IPS-20b (cell line): Measurements from ENCODE around the gene TLE4.

Experiments used
- H3K27ac ChIP-seq: one replicate; pipeline ENCODE4 v1.5.1; 2013; ENCODE audit warnings: low read length
- H3K27me3 ChIP-seq: 2 replicates; pipeline ENCODE4 v1.6.1; 2013; ENCODE audit warnings: mild to moderate bottlenecking, low read length, inconsistent platforms; ENCODE audit not compliant: insufficient read depth
- H3K36me3 ChIP-seq: 2 replicates; pipeline ENCODE4 v1.6.1; 2013; ENCODE audit warnings: low read depth, mild to moderate bottlenecking, inconsistent platforms, low read length, moderate library complexity; ENCODE audit not compliant: insufficient read depth
- H3K4me1 ChIP-seq: 2 replicates; pipeline ENCODE4 v1.6.1; 2013; ENCODE audit warnings: mild to moderate bottlenecking, control low read depth, inconsistent platforms, low read length, moderate library complexity; ENCODE audit not compliant: insufficient read depth
- H3K4me3 ChIP-seq: 2 replicates; pipeline ENCODE4 v1.5.1; 2013; ENCODE audit warnings: mild to moderate bottlenecking, low read length, inconsistent platforms
- H3K9ac ChIP-seq: 2 replicates; pipeline ENCODE4 v1.6.1; 2013; ENCODE audit warnings: low read depth, mild to moderate bottlenecking, inconsistent platforms, low read length, moderate library complexity
- H3K9me3 ChIP-seq: 2 replicates; pipeline ENCODE4 v1.6.1; 2013; ENCODE audit warnings: mild to moderate bottlenecking, low read depth, low read length, inconsistent platforms; ENCODE audit not compliant: insufficient read depth

Gene TLE4

DNA sequence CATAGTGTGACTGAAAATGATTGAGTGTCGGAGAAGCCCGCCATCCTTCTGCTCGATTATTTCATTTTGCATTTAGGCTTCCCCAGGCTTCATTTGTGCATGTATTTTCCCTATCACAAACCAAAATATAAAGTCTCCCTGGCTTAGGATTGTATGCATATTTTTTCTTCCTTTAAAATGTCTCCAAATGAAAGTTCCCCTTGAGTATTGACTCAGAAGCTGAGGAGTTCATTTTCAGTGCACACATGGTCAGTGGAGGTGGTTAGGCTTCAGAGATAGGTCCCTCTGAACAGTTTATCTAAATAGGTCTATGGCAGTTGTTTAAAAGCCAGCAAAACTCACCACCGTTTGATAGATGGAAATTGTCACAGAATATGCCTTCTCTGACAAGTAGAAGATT, 97.2 kb downstream of the TLE4 start:
- H3K9me3 ChIP-seq: no peaks in the 10 kb centered on the region
- no peaks in the 10 kb centered on the region for H3K27me3 ChIP-seq
- no peak overlapping the region for H3K9ac ChIP-seq
- no peak overlapping the region for H3K27ac ChIP-seq
- 0 out of 2 replicates have a peak, but pooled peaks cover 4% of the 10 kb centered on the region for H3K36me3 ChIP-seq
- H3K4me1 ChIP-seq: peaks cover 55% of the 10 kb centered on the region
- no peak overlapping the region for H3K4me3 ChIP-seq

DNA sequence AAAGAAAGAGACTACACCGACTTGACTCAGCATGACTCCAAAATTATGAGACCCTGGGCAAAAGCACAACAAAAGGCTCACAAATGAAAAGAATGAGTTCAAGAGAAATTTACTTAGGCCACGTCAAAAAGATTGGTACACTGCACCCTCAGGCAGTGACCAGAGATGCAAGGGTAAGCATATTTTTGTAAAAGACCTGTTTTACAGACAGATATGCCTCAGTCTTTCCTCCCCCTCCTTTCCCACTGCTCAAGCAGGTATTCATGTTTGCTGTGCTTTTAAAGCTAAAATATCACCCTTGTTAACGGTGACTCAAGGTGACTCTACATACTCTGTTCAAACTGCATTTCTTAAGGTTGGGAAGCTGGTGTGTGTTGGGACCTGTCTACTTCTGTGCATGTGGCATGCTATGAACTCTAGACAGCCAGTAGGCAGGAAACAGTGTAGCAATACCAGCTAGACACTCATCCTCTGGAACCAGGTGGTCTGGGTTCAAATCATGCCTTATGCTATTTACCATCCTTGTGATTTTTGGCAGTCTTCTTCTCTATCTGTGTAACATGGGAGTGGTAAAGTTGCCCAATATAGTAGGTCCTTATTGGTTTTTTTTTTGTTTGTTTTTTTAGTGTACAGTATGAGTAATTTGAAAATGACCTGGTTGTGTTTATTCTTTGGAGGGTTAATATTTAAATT, 98.7 kb downstream of the TLE4 start:
- no peak overlapping the region for H3K4me3 ChIP-seq
- no peaks in the 10 kb centered on the region for H3K9me3 ChIP-seq
- no peak overlapping the region for H3K9ac ChIP-seq
- H3K27ac ChIP-seq: no peak overlapping the region
- peaks cover 42% of the 10 kb centered on the region for H3K4me1 ChIP-seq
- H3K27me3 ChIP-seq: no peaks in the 10 kb centered on the region
- H3K36me3 ChIP-seq: 0 out of 2 replicates have a peak, but pooled peaks cover 4% of the 10 kb centered on the region

DNA sequence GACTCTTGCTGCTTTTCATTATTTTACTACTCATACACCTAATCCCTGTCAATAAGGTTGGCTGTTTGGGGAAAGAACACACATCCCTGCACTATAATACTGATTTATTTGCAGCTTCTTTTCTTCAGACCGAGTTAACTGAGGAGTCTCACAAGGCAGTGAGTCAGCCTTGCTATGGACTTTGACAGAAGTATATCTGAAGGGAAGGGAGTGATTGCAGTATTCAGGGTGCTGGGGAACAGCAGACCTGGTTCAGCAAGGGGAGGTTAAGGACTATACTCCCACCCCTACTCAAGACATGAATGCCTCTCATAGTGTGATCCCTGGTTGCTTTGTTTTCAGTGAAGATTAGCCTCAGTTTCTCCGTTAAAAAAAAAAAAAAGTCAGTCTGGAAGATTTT, 99.8 kb downstream of the TLE4 start:
- Histone ChIP-seq H3K36me3 (0 out of 2 replicates have a peak, but pooled peaks cover 4% of the 10 kb centered on the region), H3K27ac (no peak overlapping the region)

DNA sequence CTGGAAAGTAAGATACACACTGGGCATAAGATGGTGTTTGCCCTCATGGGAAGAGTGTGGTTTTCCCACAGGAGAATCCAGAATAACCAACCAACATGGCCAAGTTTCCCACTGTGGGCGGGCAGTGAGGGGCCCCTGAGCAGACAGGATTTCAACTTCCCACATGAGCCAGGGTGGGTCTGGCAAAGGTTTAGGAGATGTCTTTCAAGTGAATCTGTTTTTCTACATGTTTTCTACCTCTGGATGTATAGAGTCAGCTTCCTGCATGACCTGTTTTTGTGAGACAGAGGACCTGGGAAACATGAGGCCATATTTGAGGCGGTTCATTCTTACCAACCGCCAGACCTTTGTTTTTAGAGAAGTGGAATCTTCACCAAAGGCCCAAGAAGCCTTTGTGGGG, 100.5 kb downstream of the TLE4 start:
- Histone ChIP-seq H3K4me1 (peaks cover 37% of the 10 kb centered on the region), H3K4me3 (no peak overlapping the region), H3K27ac (no peak overlapping the region), H3K9me3 (no peaks in the 10 kb centered on the region), H3K9ac (no peak overlapping the region), H3K27me3 (no peaks in the 10 kb centered on the region), H3K36me3 (0 out of 2 replicates have a peak, but pooled peaks cover 4% of the 10 kb centered on the region)

More for the DNA sequence above, 99.8 kb downstream of the TLE4 start:
- Histone ChIP-seq H3K4me1 (peaks cover 37% of the 10 kb centered on the region), H3K27me3 (no peaks in the 10 kb centered on the region), H3K4me3 (no peak overlapping the region), H3K9me3 (no peaks in the 10 kb centered on the region), H3K9ac (no peak overlapping the region)

DNA sequence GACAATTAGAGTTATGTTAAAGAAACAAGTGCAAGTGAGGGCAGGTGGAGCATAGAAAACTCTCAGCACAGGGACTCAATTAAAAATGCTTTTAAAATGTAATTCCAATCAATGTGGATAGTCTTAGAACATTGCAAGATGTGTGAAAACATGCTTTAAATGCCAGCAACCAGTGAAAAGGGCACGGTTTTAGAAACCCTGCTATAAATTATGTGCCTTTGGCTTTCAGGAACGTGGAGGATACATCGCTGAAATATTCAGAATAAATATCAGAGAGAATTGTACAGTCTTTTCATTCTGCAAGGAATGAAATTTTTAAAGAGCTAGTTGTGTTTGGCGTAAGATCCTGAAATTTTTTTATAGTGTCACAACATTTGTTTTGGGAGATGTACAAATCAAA, 101.1 kb downstream of the TLE4 start:
- Histone ChIP-seq H3K4me3 (no peak overlapping the region), H3K9ac (no peak overlapping the region), H3K27ac (no peak overlapping the region), H3K36me3 (0 out of 2 replicates have a peak, but pooled peaks cover 4% of the 10 kb centered on the region), H3K9me3 (no peaks in the 10 kb centered on the region), H3K27me3 (no peaks in the 10 kb centered on the region), H3K4me1 (peaks cover 33% of the 10 kb centered on the region)

DNA sequence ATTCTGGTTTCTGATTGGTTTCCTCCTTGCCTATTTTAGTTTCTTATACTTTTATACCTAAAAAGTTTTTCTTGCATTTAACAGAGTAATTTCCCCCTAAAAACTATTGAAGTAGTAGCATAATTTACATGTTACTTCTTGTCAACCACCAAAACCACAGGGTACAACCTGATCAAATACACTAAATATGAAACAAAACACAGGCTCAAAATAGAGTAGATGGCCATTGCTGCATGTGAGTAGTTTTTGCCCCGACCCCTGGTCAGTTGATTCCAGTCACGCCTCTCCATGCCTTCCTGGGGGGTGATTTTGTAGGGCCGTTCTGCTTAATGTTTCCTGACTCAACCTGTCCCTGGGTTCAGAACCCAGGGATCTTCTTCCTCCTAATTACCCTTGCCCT, 101.8 kb downstream of the TLE4 start:
- H3K27me3 ChIP-seq: no peaks in the 10 kb centered on the region
- no peak overlapping the region for H3K9ac ChIP-seq
- H3K4me1 ChIP-seq: peaks cover 27% of the 10 kb centered on the region
- H3K27ac ChIP-seq: no peak overlapping the region
- H3K4me3 ChIP-seq: no peak overlapping the region
- no peaks in the 10 kb centered on the region for H3K9me3 ChIP-seq
- 0 out of 2 replicates have a peak, but pooled peaks cover 4% of the 10 kb centered on the region for H3K36me3 ChIP-seq

DNA sequence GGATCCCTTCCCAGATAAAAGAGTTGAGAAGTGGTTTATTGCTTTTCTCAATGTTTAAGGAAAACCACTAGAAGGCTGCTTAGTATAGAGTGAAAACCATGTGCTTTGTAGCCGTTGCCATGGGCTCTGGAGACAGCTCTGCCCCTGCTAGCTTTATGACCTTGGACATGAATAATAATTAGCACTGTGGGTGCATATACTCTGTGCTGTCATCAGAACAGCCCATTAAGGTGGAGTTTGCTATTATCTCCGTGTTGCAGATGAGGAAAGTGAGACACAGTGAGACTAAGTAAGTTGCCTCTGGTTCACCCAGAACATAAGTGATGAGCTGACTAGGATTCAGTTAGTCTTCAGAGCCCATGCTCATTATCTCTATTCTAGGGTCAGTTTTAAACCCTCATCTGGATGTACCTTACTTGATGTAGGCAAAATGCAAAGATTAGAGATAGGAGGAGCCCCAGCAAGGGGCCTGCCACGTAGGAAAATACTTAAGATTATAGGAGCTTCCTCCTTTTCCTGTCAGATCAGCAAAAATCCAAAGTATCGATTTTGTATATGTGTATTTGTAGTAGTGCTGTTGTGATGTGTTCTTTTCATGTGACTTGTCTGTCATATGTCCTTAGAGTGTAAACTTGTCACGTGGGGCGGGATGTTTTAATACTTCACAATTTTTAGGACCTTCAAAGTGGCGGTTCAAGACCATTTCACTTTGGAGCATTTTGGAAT, 102.5 kb downstream of the TLE4 start:
- H3K4me1 ChIP-seq: peaks cover 27% of the 10 kb centered on the region
- no peak overlapping the region for H3K4me3 ChIP-seq
- H3K36me3 ChIP-seq: 0 out of 2 replicates have a peak, but pooled peaks cover 4% of the 10 kb centered on the region

DNA sequence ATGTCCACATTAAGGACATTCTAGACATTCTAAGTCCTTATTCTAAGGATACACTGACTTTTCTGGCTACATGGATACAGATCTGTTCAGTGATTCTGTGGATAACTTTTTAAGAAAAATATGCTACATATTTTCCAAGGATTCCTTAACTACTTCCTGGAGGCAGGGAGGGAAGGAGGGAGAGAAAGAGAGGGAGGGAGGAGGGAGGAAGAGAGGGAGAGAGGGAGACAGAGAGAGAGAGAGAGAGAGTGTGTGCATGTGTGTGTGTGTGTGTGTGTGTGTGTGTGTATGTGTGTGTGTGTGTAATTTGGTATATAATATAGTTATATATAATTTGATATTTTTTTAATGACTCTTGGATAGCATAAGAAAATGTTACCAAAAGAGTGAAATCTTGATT, 109.8 kb downstream of the TLE4 start:
- no peak overlapping the region for H3K27ac ChIP-seq
- no peaks in the 10 kb centered on the region for H3K27me3 ChIP-seq
- H3K36me3 ChIP-seq: no peaks in the 10 kb centered on the region
- H3K9me3 ChIP-seq: no peaks in the 10 kb centered on the region
- H3K9ac ChIP-seq: no peak overlapping the region
- H3K4me3 ChIP-seq: no peak overlapping the region
- H3K4me1 ChIP-seq: peaks cover 9% of the 10 kb centered on the region; the same call in 1 of the 2 replicates

More for the DNA sequence above, 102.5 kb downstream of the TLE4 start:
- Histone ChIP-seq H3K9me3 (no peaks in the 10 kb centered on the region), H3K27ac (no peak overlapping the region), H3K27me3 (no peaks in the 10 kb centered on the region), H3K9ac (no peak overlapping the region)

DNA sequence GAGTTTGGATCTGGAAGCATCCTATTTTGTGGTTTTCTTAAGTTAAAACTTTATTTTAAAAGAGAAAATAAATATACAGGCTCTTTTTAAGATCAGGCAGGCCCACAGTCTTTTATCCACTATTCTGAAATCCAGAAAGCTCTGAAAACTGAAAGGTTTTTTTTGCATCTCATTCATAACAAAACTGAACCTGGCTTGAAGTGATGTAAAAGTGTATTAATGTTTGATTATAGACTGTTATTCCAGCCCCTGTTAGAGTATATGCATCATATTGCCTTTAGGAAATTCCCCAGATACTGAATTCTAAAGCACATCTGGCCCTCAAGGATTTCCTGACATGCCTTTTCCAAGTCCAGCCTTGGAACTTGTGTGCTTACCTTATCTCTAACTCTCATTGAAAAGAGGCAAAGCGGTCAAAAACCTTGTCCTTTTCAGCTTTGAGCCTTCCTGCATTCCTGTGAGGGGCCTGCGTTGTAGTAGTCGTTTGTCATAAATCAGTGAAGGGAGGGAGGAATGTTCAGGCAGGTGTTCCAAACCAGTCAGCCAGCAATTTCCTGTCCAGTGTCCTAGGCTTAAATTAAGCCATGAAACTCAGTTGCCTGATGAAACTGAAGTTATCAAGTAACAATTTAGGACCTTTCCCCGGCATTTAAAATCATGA, 110.4 kb downstream of the TLE4 start:
- no peak overlapping the region for H3K9ac ChIP-seq
- peaks cover 9% of the 10 kb centered on the region; the same call in 1 of the 2 replicates for H3K4me1 ChIP-seq
- H3K9me3 ChIP-seq: no peaks in the 10 kb centered on the region
- no peaks in the 10 kb centered on the region for H3K27me3 ChIP-seq
- H3K27ac ChIP-seq: no peak overlapping the region
- H3K36me3 ChIP-seq: no peaks in the 10 kb centered on the region
- H3K4me3 ChIP-seq: no peak overlapping the region

DNA sequence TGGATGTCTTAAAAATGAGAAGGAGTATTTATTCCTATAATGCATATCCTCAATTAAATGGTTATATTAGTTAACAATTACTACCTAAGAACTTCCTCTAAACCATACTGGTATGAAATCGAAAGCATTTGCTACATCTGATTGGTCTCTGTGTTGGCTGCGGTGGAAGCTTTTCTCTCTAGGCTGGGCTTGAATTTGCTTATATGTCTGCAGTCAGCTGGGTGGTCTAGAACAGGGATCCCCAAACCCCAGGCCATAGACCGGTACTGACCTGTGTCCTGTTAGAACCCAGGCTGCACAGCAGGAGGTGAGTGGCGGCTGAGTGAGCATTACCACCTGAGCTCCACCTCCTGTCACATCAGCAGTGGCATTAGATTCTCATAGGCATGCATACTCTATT, 112.3 kb downstream of the TLE4 start:
- Histone ChIP-seq H3K4me1 (peaks cover 9% of the 10 kb centered on the region; the same call in 1 of the 2 replicates), H3K27ac (no peak overlapping the region), H3K4me3 (no peak overlapping the region), H3K9me3 (no peaks in the 10 kb centered on the region), H3K27me3 (no peaks in the 10 kb centered on the region), H3K36me3 (no peaks in the 10 kb centered on the region), H3K9ac (no peak overlapping the region)

DNA sequence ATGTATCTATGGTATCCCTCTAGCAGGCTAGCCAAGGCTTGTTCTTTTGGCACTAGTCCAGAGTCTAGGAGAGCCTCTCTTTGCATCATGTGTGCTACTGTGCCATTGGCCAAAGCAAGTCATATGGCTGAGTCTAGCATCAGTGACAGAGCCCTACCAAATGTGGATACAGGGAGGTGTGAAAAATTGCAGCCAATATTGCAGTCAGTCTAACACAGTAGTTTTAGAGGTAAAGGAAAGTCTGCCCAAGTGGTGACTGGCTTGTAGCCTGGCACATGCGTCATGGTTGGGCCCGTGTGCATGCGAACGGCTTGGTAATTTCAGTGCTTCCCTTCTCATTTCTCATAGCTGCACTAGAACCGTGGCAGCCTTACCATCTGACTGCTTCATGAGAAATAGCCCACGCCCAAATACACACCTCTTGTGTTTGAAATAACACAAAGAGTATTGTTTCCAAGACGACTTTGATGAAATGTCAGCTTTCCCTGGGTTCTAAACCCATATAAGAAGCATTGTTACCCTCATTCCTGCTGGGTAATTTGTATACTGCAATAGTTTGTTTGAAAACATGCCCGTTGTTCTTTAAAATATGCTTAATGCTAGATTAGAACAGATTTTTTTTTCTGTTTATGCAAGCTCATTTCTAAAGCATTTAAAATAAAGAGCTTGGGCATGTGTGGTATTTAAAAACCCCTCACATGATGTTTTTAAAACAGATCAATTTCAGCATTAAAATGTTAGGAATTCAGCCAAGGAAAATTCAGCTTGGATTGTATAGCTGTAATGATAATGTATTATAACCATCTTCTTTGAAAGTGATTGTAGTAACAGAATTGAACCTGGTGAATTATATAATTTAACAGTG, 113.2 kb downstream of the TLE4 start:
- no peaks in the 10 kb centered on the region for H3K9me3 ChIP-seq
- H3K4me3 ChIP-seq: no peak overlapping the region
- no peak overlapping the region for H3K9ac ChIP-seq
- no peak overlapping the region for H3K27ac ChIP-seq
- H3K36me3 ChIP-seq: no peaks in the 10 kb centered on the region
- H3K27me3 ChIP-seq: no peaks in the 10 kb centered on the region
- peaks cover 9% of the 10 kb centered on the region; the same call in 1 of the 2 replicates for H3K4me1 ChIP-seq
